Memory B cell (primary cell): ENCODE measurements around the gene TACC3.

Experiments
- ATAC-seq: fragments of 150-1000 bp; cut with Tn5 transposase; 2 replicates; pipeline ENCODE4 v1.10.0; 2021; ENCODE audit warnings: low read depth, mild to moderate bottlenecking, moderate library complexity
- DNase-seq, 2 donors: peaks; one replicate each; pipeline ENCODE4 v3.0.0; 2022; ENCODE audit warnings: low spot score in 2 of 2
- H3K27ac Mint-ChIP-seq: one replicate; pipeline ENCODE4 v1.8.0; 2022; ENCODE audit warnings: mild to moderate bottlenecking, moderate library complexity, mixed read lengths
- H3K27me3 Mint-ChIP-seq: one replicate; pipeline ENCODE4 v1.8.0; 2022; ENCODE audit warnings: mixed read lengths
- H3K36me3 Mint-ChIP-seq: one replicate; pipeline ENCODE4 v1.8.0; 2022; ENCODE audit warnings: mild to moderate bottlenecking, mixed read lengths
- H3K4me1 Mint-ChIP-seq: one replicate; pipeline ENCODE4 v1.8.0; 2022; ENCODE audit warnings: mixed read lengths
- H3K4me3 Mint-ChIP-seq: one replicate; pipeline ENCODE4 v1.8.0; 2022; ENCODE audit warnings: mild to moderate bottlenecking, moderate library complexity, mixed read lengths
- H3K9me3 Mint-ChIP-seq: one replicate; pipeline ENCODE4 v1.8.0; 2022; ENCODE audit warnings: mixed read lengths

TACC3 gene

GRCh38 chr4:1784395-1784788, 63.1 kb downstream of the TACC3 start:
- no peak for ATAC-seq
- Mint-ChIP-seq H3K4me3 (no peak overlapping the region), H3K4me1 (no peaks in the 10 kb centered on the region), H3K9me3 (no peaks in the 10 kb centered on the region), H3K27me3 (peaks cover 2% of the 10 kb centered on the region), H3K27ac (no peak overlapping the region), H3K36me3 (no peaks in the 10 kb centered on the region)
- DNase-seq, result no peak

- no peak for DNase-seq
- no peaks in the 10 kb centered on the region for H3K36me3 Mint-ChIP-seq
- peaks cover 2% of the 10 kb centered on the region for H3K27me3 Mint-ChIP-seq
- no peak for ATAC-seq
- no peaks in the 10 kb centered on the region for H3K9me3 Mint-ChIP-seq
- H3K27ac Mint-ChIP-seq, result no peak overlapping the region
- no peak overlapping the region for H3K4me3 Mint-ChIP-seq
- no peaks in the 10 kb centered on the region for H3K4me1 Mint-ChIP-seq
Measured at GRCh38 chr4:1784789-1785591, 63.7 kb downstream of the TACC3 start.

GRCh38 chr4:1785592-1785991, 64.3 kb downstream of the TACC3 start:
- Mint-ChIP-seq H3K9me3 (no peaks in the 10 kb centered on the region), H3K4me1 (no peaks in the 10 kb centered on the region), H3K27me3 (peaks cover 2% of the 10 kb centered on the region), H3K4me3 (no peak overlapping the region), H3K27ac (no peak overlapping the region), H3K36me3 (no peaks in the 10 kb centered on the region)
- no peak for ATAC-seq
- DNase-seq, result no peak

- Mint-ChIP-seq H3K27ac (no peak overlapping the region), H3K27me3 (peaks cover 5% of the 10 kb centered on the region), H3K9me3 (no peaks in the 10 kb centered on the region), H3K36me3 (no peaks in the 10 kb centered on the region), H3K4me1 (no peaks in the 10 kb centered on the region), H3K4me3 (no peak overlapping the region)
- ATAC-seq (no peak), DNase-seq (no peak)
Measured at GRCh38 chr4:1786544-1787362, 65.4 kb downstream of the TACC3 start.

- Mint-ChIP-seq H3K27ac (no peak overlapping the region), H3K36me3 (no peaks in the 10 kb centered on the region), H3K4me3 (no peak overlapping the region), H3K9me3 (no peaks in the 10 kb centered on the region), H3K27me3 (peaks cover 6% of the 10 kb centered on the region), H3K4me1 (no peaks in the 10 kb centered on the region)
- DNase-seq (no peak), ATAC-seq (no peak)
Measured at GRCh38 chr4:1787411-1788077, 66.2 kb downstream of the TACC3 start.

GRCh38 chr4:1788254-1788973, 67.1 kb downstream of the TACC3 start:
- H3K27me3 Mint-ChIP-seq, result peaks cover 4% of the 10 kb centered on the region
- H3K36me3 Mint-ChIP-seq, result no peaks in the 10 kb centered on the region
- H3K27ac Mint-ChIP-seq, result no peak overlapping the region
- no peaks in the 10 kb centered on the region for H3K9me3 Mint-ChIP-seq
- no peak overlapping the region for H3K4me3 Mint-ChIP-seq
- no peak for DNase-seq
- ATAC-seq, result no peak
- no peaks in the 10 kb centered on the region for H3K4me1 Mint-ChIP-seq

GRCh38 chr4:1789552-1789951, 68.2 kb downstream of the TACC3 start:
- Mint-ChIP-seq H3K9me3 (no peaks in the 10 kb centered on the region), H3K36me3 (no peaks in the 10 kb centered on the region), H3K27me3 (peaks cover 4% of the 10 kb centered on the region), H3K4me1 (no peaks in the 10 kb centered on the region), H3K27ac (no peak overlapping the region), H3K4me3 (no peak overlapping the region)
- ATAC-seq (no peak), DNase-seq (no peak)

- H3K27me3 Mint-ChIP-seq, result peaks cover 4% of the 10 kb centered on the region
- H3K9me3 Mint-ChIP-seq, result no peaks in the 10 kb centered on the region
- no peaks in the 10 kb centered on the region for H3K4me1 Mint-ChIP-seq
- H3K27ac Mint-ChIP-seq, result no peak overlapping the region
- ATAC-seq, result no peak
- no peak for DNase-seq
- H3K4me3 Mint-ChIP-seq, result no peak overlapping the region
- H3K36me3 Mint-ChIP-seq, result no peaks in the 10 kb centered on the region
Measured at GRCh38 chr4:1790005-1790404, 68.7 kb downstream of the TACC3 start.

- Mint-ChIP-seq H3K4me3 (peak overlapping the region; percentile 46), H3K9me3 (no peaks in the 10 kb centered on the region), H3K4me1 (no peaks in the 10 kb centered on the region), H3K27ac (no peak overlapping the region), H3K27me3 (peaks cover 11% of the 10 kb centered on the region), H3K36me3 (no peaks in the 10 kb centered on the region)
- ATAC-seq (no peak), DNase-seq (no peak)
Measured at GRCh38 chr4:1792158-1792831, 71.0 kb downstream of the TACC3 start.

GRCh38 chr4:1792832-1793495, 71.6 kb downstream of the TACC3 start, which contains the start of gene FGFR3:
TSS of gene FGFR3 (plus strand) at chr4:1793293. CDS start at chr4:1793935, 642 bp downstream.
- no peaks in the 10 kb centered on the region for H3K4me1 Mint-ChIP-seq
- DNase-seq, result peak in 1 of 2 donors; percentile 46

GRCh38 chr4:1793496-1793840, 72.1 kb downstream of the TACC3 start:
- Mint-ChIP-seq H3K27ac (no peak overlapping the region), H3K36me3 (no peaks in the 10 kb centered on the region), H3K27me3 (peaks cover 14% of the 10 kb centered on the region), H3K4me1 (no peaks in the 10 kb centered on the region), H3K4me3 (no peak overlapping the region), H3K9me3 (no peaks in the 10 kb centered on the region)
- ATAC-seq, result peak; percentile 36
- DNase-seq, result no peak

More at GRCh38 chr4:1792832-1793495, 71.6 kb downstream of the TACC3 start, which contains the start of gene FGFR3:
- Mint-ChIP-seq H3K4me3 (peak within 1 kb of the TSS; percentile 46), H3K27me3 (peaks cover 11% of the 10 kb centered on the region), H3K9me3 (no peaks in the 10 kb centered on the region), H3K27ac (no peak within 1 kb of the TSS), H3K36me3 (no peaks in the 10 kb centered on the region)
- ATAC-seq, result peak; percentile 75

- Mint-ChIP-seq H3K4me1 (no peaks in the 10 kb centered on the region), H3K36me3 (no peaks in the 10 kb centered on the region), H3K4me3 (peak overlapping the region; percentile 47), H3K27me3 (peaks cover 17% of the 10 kb centered on the region), H3K9me3 (no peaks in the 10 kb centered on the region), H3K27ac (no peak overlapping the region)
- ATAC-seq (peak; percentile 7), DNase-seq (peak in 1 of 2 donors; percentile 42)
Measured at GRCh38 chr4:1793940-1794808, 72.9 kb downstream of the TACC3 start.
